ENCODE results near the gene COL23A1. TPM values are rescaled to one million over a fixed set of nuclear protein-coding genes. Genes with fewer than 3 reads are reported as not detected.

Gene COL23A1
- total RNA-seq, 2 experiments from 2014 or later: 0.21 to 0.22 TPM

- H3K4me1 Mint-ChIP-seq: no peaks in the 10 kb centered on the region
- no peak for DNase-seq
- no peak overlapping the region for H3K4me3 Mint-ChIP-seq
- peaks cover 4% of the 10 kb centered on the region for H3K27me3 Mint-ChIP-seq
- no peak overlapping the region for H3K27ac Mint-ChIP-seq
- no peaks in the 10 kb centered on the region for H3K9me3 Mint-ChIP-seq
- no peaks in the 10 kb centered on the region for H3K36me3 Mint-ChIP-seq
Observed at GRCh38 chr5:178450121-178451028, 139.8 kb downstream of the COL23A1 start.

GRCh38 chr5:178449163-178450070, 140.8 kb downstream of the COL23A1 start:
- peaks cover 4% of the 10 kb centered on the region for H3K27me3 Mint-ChIP-seq
- H3K36me3 Mint-ChIP-seq: no peaks in the 10 kb centered on the region
- DNase-seq: no peak
- no peaks in the 10 kb centered on the region for H3K9me3 Mint-ChIP-seq
- no peak overlapping the region for H3K4me3 Mint-ChIP-seq
- H3K4me1 Mint-ChIP-seq: no peaks in the 10 kb centered on the region
- no peak overlapping the region for H3K27ac Mint-ChIP-seq

DNA sequence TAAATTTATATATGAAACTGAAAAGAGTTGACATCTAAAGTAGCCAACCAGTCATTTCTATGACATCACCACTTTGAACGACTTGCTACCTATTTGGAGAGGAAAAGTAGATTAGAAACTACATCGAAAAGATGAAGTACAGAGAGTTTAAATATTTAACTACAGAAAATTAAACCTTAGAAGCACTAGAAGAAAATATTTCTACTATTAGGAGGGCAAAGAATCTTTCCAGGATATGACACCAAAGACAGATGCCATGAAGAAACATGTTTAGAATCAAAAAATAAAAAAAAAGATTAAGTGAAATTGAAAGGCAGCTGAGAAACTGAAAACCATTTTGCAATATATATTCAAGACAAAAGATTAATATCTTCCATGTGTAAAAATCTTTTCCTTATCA, 144.7 kb downstream of the COL23A1 start:
- no peak for DNase-seq
- Mint-ChIP-seq H3K36me3 (no peaks in the 10 kb centered on the region), H3K4me3 (no peak overlapping the region), H3K4me1 (peaks cover 6% of the 10 kb centered on the region), H3K9me3 (no peaks in the 10 kb centered on the region), H3K27ac (no peak overlapping the region), H3K27me3 (peaks cover 12% of the 10 kb centered on the region)

GRCh38 chr5:178442405-178443257, 147.6 kb downstream of the COL23A1 start:
- peaks cover 6% of the 10 kb centered on the region for H3K4me1 Mint-ChIP-seq
- no peak overlapping the region for H3K4me3 Mint-ChIP-seq
- H3K27me3 Mint-ChIP-seq: peaks cover 11% of the 10 kb centered on the region
- DNase-seq: no peak
- H3K36me3 Mint-ChIP-seq: no peaks in the 10 kb centered on the region
- H3K27ac Mint-ChIP-seq: no peak overlapping the region
- no peaks in the 10 kb centered on the region for H3K9me3 Mint-ChIP-seq

- Mint-ChIP-seq H3K27ac (no peak overlapping the region), H3K27me3 (peaks cover 8% of the 10 kb centered on the region), H3K9me3 (no peaks in the 10 kb centered on the region), H3K4me3 (no peak overlapping the region), H3K36me3 (no peaks in the 10 kb centered on the region), H3K4me1 (peaks cover 6% of the 10 kb centered on the region)
- DNase-seq: no peak
Observed at GRCh38 chr5:178441486-178442270, 148.5 kb downstream of the COL23A1 start.

GRCh38 chr5:178440181-178440580, 150.0 kb downstream of the COL23A1 start:
- peaks cover 6% of the 10 kb centered on the region for H3K4me1 Mint-ChIP-seq
- H3K36me3 Mint-ChIP-seq: no peaks in the 10 kb centered on the region
- H3K27me3 Mint-ChIP-seq: peaks cover 8% of the 10 kb centered on the region
- no peaks in the 10 kb centered on the region for H3K9me3 Mint-ChIP-seq
- no peak overlapping the region for H3K4me3 Mint-ChIP-seq
- no peak for DNase-seq
- H3K27ac Mint-ChIP-seq: no peak overlapping the region

GRCh38 chr5:178439493-178440180, 150.6 kb downstream of the COL23A1 start:
- peaks cover 6% of the 10 kb centered on the region for H3K4me1 Mint-ChIP-seq
- no peak overlapping the region for H3K4me3 Mint-ChIP-seq
- peaks cover 8% of the 10 kb centered on the region for H3K27me3 Mint-ChIP-seq
- no peaks in the 10 kb centered on the region for H3K9me3 Mint-ChIP-seq
- no peak overlapping the region for H3K27ac Mint-ChIP-seq
- H3K36me3 Mint-ChIP-seq: no peaks in the 10 kb centered on the region
- no peak for DNase-seq

- Mint-ChIP-seq H3K4me3 (no peak overlapping the region), H3K27ac (no peak overlapping the region), H3K9me3 (no peaks in the 10 kb centered on the region), H3K4me1 (peaks cover 6% of the 10 kb centered on the region), H3K36me3 (no peaks in the 10 kb centered on the region), H3K27me3 (peaks cover 5% of the 10 kb centered on the region)
- DNase-seq: no peak
Observed at GRCh38 chr5:178438796-178439195, 151.4 kb downstream of the COL23A1 start.

GRCh38 chr5:178437386-178438075, 152.7 kb downstream of the COL23A1 start:
- H3K4me3 Mint-ChIP-seq: no peak overlapping the region
- DNase-seq: no peak
- no peak overlapping the region for H3K27ac Mint-ChIP-seq
- H3K9me3 Mint-ChIP-seq: no peaks in the 10 kb centered on the region
- no peaks in the 10 kb centered on the region for H3K4me1 Mint-ChIP-seq
- H3K36me3 Mint-ChIP-seq: no peaks in the 10 kb centered on the region
- H3K27me3 Mint-ChIP-seq: no peaks in the 10 kb centered on the region

GRCh38 chr5:178436326-178436940, 153.8 kb downstream of the COL23A1 start:
- Mint-ChIP-seq H3K27ac (no peak overlapping the region), H3K9me3 (no peaks in the 10 kb centered on the region), H3K4me3 (no peak overlapping the region), H3K36me3 (no peaks in the 10 kb centered on the region), H3K4me1 (no peaks in the 10 kb centered on the region), H3K27me3 (no peaks in the 10 kb centered on the region)
- no peak for DNase-seq

DNA sequence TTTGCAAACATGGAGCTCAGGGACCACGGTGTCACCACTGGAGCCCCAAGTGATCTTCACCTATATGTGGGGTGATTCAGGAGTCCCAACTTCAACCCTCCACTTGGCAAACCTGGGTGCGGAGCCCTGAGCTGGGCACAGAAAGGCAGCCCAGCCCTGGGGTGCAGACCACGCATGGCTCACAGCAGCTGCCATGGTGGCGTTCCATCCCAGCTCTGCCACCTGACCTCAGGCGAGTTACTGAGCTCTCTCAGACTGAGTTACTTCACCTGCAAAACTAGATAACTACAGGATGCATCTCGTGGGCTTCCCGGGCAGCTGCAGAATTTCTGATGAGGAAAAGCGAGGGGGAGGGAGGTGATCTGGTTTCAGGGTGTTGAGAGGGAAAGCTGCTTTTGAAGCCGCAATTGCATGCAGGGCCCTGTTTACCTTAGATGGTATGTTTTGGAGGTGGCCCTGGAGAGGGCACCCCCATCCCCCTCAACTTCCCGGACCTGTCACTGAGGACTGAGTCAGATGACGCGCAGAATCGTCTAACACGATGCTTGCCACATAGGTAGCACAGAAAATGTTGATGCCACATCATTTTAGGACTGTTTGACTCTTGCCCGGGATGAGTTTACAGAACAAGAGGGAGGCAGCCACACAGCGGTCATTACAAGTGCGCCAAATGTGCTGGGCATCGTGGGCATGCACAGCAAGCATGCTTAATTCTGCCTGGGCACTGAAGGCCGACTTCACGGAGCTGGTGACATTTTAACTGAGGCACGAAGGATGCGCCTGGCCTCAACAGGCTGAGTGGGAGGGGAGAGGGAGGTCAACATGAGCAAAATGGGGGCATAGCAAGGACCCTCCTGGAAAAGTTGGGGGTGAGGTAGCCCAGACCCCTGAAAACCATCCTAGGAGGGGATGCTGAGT, 154.6 kb downstream of the COL23A1 start:
- peaks cover 1% of the 10 kb centered on the region for H3K9me3 Mint-ChIP-seq
- DNase-seq: no peak
- H3K4me1 Mint-ChIP-seq: no peaks in the 10 kb centered on the region
- H3K27me3 Mint-ChIP-seq: no peaks in the 10 kb centered on the region
- no peak overlapping the region for H3K4me3 Mint-ChIP-seq
- no peaks in the 10 kb centered on the region for H3K36me3 Mint-ChIP-seq
- no peak overlapping the region for H3K27ac Mint-ChIP-seq

DNA sequence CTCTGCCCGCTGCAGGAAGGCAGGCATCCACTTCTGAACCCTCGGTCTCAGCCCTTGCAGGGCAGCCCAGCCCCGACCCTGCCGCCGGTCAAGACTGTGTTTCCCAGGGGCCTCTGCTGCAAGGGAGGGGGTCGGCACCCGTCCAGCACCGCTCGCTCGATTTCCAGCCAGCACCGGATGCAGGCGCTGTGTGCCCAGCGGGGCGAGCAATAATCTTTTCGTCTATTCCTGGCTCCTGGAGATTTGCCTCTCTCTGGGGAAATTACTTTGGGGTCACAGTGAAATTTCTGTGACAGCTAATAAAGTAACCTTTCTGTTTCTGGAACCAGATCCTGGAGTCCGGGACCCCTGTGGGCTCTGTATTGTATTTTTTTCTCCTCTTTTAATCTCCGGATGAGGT, 155.3 kb downstream of the COL23A1 start:
- Mint-ChIP-seq H3K27me3 (no peaks in the 10 kb centered on the region), H3K9me3 (peaks cover 1% of the 10 kb centered on the region), H3K27ac (no peak overlapping the region), H3K4me1 (no peaks in the 10 kb centered on the region), H3K36me3 (no peaks in the 10 kb centered on the region), H3K4me3 (no peak overlapping the region)
- no peak for DNase-seq

All from activated naive CD8-positive, alpha-beta T cell treated with anti-CD3 and anti-CD28 coated beads for 36 hours (primary cell).